Heart left ventricle (tissue), 13 donors: ENCODE data around the gene CATSPERD.

Experiments used
- POLR2A ChIP-seq, 2 donors: fragments of 450-650 bp; IDR thresholded peaks; one replicate each; pipeline ENCODE4 v1.6.1; 2017; ENCODE audit warnings: antibody characterized with exemption in 2 of 2, mild to moderate bottlenecking in 2 of 2, moderate library complexity in 2 of 2
- TF ChIP-seq, protein P1 (sequence below), 12 donors: fragments of 200-600 bp; sonication (generic) in 4 of 12; IDR thresholded peaks; one replicate each; pipeline versions ENCODE4 v1.5.0 to v1.8.0; 2018 to 2022; ENCODE audit warnings: antibody characterized with exemption in 12 of 12, mild to moderate bottlenecking in 5 of 12
- donor health status: ischemic (EF 13 %, LVEDD 7.1; RV severe dilation, severe dysfunction).
- donor health status: DM: no; HTN: yes; CAD: no.
- donor health status: DM: no; HTN: no; CAD: no.
- donor health status: ischemic (EF 25% LVEDD 6.9; RV normal size, moderate dysfunction).
- donor health status: ischemic (EF 25% LVEDD 5.7; RV mildly dilated, moderate dysfunction).
- donor health status: ischemic (EF 35%, LVEDD 5.7; RV mildly dilated, moderate dysfunction).
- donor health status: nonischemic (EF 11% LVEDD 7.7; RV severe dilation, severe dysfunction).
- donor health status: DM: yes; HTN: yes; CAD: no.
- donor health status: PGD.
- donor health status: ischemic (EF 29% LVEDD 5.4; RV normal size, mild dysfunction).
- donor health status: nonischemic (EF 23%, LVEDD 6.1; RV moderate dilation, normal function).

DNA sequence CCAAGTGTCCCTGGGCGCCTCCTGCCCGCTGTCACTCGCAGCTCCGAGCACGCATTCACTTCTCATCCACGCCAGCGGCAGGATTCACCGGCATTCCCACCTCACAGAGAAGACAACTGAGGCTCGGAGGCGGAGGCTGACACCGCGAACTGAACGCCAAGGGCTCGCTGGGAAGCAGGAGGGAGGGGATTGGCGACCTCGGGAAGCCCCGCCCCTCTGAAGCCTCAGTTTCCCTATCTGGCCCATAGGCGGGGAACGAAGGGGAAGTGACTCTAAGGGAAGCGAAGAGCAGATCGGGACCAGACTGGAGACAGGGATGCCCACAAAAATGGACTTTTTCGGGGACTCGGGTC lies 40.4 kb upstream of the CATSPERD start:
- TF ChIP-seq, protein P1, sequence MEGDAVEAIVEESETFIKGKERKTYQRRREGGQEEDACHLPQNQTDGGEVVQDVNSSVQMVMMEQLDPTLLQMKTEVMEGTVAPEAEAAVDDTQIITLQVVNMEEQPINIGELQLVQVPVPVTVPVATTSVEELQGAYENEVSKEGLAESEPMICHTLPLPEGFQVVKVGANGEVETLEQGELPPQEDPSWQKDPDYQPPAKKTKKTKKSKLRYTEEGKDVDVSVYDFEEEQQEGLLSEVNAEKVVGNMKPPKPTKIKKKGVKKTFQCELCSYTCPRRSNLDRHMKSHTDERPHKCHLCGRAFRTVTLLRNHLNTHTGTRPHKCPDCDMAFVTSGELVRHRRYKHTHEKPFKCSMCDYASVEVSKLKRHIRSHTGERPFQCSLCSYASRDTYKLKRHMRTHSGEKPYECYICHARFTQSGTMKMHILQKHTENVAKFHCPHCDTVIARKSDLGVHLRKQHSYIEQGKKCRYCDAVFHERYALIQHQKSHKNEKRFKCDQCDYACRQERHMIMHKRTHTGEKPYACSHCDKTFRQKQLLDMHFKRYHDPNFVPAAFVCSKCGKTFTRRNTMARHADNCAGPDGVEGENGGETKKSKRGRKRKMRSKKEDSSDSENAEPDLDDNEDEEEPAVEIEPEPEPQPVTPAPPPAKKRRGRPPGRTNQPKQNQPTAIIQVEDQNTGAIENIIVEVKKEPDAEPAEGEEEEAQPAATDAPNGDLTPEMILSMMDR (IDR thresholded peaks at IDR 0.05): peak in 1 of 12 donors; percentile 5
- TF ChIP-seq POLR2A (IDR thresholded peaks at IDR 0.05): no peak
